HL-60 (cell line): ENCODE results near the gene SVBP.

ENCODE experiments used
- DNase-seq, 2 experiments: peaks; one replicate each; pipeline ENCODE4 v3.0.0-alpha.2; 2010 to 2020; ENCODE audit warnings: low read depth in 1 of 2, low spot score in 1 of 2
- H3K27ac ChIP-seq: fragments of 250-450 bp; sonication (Bioruptor Pico); replicated peaks from 2 replicates; pipeline ENCODE4 v1.5.1; 2020; ENCODE audit warnings: mild to moderate bottlenecking, moderate library complexity
- H3K27me3 ChIP-seq: fragments of 250-450 bp; sonication (Bioruptor Pico); 2 replicates; pipeline ENCODE4 v1.5.1; 2021; ENCODE audit warnings: mild to moderate bottlenecking, moderate library complexity; ENCODE audit not compliant: insufficient read depth, poor library complexity, severe bottlenecking
- H3K4me3 ChIP-seq: replicated peaks from 2 replicates; pipeline ENCODE4 v1.5.1; 2011; ENCODE audit warnings: mild to moderate bottlenecking, control low read depth, low read length; ENCODE audit not compliant: insufficient read depth
- GABPA ChIP-seq: IDR thresholded peaks from 2 replicates; pipeline ENCODE4 v1.6.1; 2012; ENCODE audit warnings: low read depth
- POLR2AphosphoS5 ChIP-seq: IDR thresholded peaks from 2 replicates; pipeline ENCODE4 v1.6.1; 2012; ENCODE audit warnings: low read depth
- SPI1 ChIP-seq: IDR thresholded peaks from 2 replicates; pipeline ENCODE4 v1.6.1; 2012; ENCODE audit warnings: low read depth, mild to moderate bottlenecking, borderline replicate concordance
- TF ChIP-seq, protein P1 (sequence below): IDR thresholded peaks from one replicate; pipeline ENCODE4 v1.5.1; 2011; ENCODE audit warnings: low read length, control low read depth, inconsistent platforms; ENCODE audit not compliant: insufficient read depth
- TF ChIP-seq, protein P2 (sequence below): IDR thresholded peaks from 2 replicates; pipeline ENCODE4 v1.6.1; 2012; ENCODE audit warnings: low read depth; ENCODE audit not compliant: insufficient replicate concordance

SVBP gene

DNA sequence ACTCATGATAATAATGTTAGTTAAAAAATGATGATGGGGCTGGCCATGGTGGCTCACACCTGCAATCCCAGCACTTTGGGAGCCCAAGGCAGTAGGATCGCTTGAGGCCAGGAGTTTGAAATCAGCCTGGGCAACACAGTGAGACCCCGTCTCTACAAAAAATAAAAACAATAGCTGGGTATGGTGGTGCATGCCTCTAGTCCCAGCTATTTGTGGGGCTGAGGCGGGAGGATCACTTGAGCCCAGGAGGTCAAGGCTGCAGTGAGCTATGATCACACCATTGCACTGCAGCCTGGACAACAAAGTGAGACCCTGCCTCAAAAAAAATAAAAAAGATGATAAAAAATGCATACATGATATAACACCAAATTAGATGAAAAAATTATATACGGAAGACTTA lies 55.6 kb downstream of the SVBP start:
- Histone ChIP-seq H3K4me3 (no peak overlapping the region), H3K27me3 (no peaks in the 10 kb centered on the region), H3K27ac (no peak overlapping the region)
- DNase-seq: no peak
- TF ChIP-seq GABPA: no peak
- TF ChIP-seq SPI1: no peak
- TF ChIP-seq POLR2AphosphoS5: no peak
- TF ChIP-seq, protein P1, sequence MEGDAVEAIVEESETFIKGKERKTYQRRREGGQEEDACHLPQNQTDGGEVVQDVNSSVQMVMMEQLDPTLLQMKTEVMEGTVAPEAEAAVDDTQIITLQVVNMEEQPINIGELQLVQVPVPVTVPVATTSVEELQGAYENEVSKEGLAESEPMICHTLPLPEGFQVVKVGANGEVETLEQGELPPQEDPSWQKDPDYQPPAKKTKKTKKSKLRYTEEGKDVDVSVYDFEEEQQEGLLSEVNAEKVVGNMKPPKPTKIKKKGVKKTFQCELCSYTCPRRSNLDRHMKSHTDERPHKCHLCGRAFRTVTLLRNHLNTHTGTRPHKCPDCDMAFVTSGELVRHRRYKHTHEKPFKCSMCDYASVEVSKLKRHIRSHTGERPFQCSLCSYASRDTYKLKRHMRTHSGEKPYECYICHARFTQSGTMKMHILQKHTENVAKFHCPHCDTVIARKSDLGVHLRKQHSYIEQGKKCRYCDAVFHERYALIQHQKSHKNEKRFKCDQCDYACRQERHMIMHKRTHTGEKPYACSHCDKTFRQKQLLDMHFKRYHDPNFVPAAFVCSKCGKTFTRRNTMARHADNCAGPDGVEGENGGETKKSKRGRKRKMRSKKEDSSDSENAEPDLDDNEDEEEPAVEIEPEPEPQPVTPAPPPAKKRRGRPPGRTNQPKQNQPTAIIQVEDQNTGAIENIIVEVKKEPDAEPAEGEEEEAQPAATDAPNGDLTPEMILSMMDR: no peak
- TF ChIP-seq, protein P2, sequence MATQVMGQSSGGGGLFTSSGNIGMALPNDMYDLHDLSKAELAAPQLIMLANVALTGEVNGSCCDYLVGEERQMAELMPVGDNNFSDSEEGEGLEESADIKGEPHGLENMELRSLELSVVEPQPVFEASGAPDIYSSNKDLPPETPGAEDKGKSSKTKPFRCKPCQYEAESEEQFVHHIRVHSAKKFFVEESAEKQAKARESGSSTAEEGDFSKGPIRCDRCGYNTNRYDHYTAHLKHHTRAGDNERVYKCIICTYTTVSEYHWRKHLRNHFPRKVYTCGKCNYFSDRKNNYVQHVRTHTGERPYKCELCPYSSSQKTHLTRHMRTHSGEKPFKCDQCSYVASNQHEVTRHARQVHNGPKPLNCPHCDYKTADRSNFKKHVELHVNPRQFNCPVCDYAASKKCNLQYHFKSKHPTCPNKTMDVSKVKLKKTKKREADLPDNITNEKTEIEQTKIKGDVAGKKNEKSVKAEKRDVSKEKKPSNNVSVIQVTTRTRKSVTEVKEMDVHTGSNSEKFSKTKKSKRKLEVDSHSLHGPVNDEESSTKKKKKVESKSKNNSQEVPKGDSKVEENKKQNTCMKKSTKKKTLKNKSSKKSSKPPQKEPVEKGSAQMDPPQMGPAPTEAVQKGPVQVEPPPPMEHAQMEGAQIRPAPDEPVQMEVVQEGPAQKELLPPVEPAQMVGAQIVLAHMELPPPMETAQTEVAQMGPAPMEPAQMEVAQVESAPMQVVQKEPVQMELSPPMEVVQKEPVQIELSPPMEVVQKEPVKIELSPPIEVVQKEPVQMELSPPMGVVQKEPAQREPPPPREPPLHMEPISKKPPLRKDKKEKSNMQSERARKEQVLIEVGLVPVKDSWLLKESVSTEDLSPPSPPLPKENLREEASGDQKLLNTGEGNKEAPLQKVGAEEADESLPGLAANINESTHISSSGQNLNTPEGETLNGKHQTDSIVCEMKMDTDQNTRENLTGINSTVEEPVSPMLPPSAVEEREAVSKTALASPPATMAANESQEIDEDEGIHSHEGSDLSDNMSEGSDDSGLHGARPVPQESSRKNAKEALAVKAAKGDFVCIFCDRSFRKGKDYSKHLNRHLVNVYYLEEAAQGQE: no peak

- TF ChIP-seq GABPA (no peak), SPI1 (no peak), POLR2AphosphoS5 (no peak)
- TF ChIP-seq, protein P1: no peak
- TF ChIP-seq, protein P2: no peak
- peak in 1 of 2 experiments; percentile 36 for DNase-seq
- Histone ChIP-seq H3K27ac (peak overlapping the region; percentile 24; the same call in 1 of the 2 replicates), H3K4me3 (no peak overlapping the region), H3K27me3 (no peaks in the 10 kb centered on the region)
Observed at GRCh38 chr1:42759114-42759513, 58.1 kb downstream of the SVBP start.

- TF ChIP-seq GABPA (no peak), SPI1 (peak; percentile 51; the same call in 1 of the 2 replicates)
- TF ChIP-seq, protein P2: no peak
- TF ChIP-seq, protein P1: no peak
- DNase-seq: peak in 1 of 2 experiments; percentile 52
Observed at GRCh38 chr1:42758641-42759040, 58.6 kb downstream of the SVBP start.

More at GRCh38 chr1:42758641-42759040, 58.6 kb downstream of the SVBP start:
- peak overlapping the region; percentile 21; the same call in 1 of the 2 replicates for H3K27ac ChIP-seq
- no peak overlapping the region for H3K4me3 ChIP-seq
- no peaks in the 10 kb centered on the region for H3K27me3 ChIP-seq
